ENCODE results near the gene NT5C.
"Not testable (repeated sequence)": the region's sequence is repeated elsewhere in the genome, so short reads cannot be mapped to it uniquely, and the experiment has no call there.

The NT5C gene

GRCh38 chr17:75144816-75145512 is 13.4 kb upstream of the NT5C start:
- no peak for DNase-seq (ENCODE audit: low spot score)

- no peak for DNase-seq (ENCODE audit: low spot score)
These were observed 10.9 kb upstream of the NT5C start for GRCh38 chr17:75142236-75142971.

- DNase-seq (ENCODE audit: low spot score) = no peak
These were observed 7.0 kb upstream of the NT5C start for GRCh38 chr17:75138519-75138918.

- not testable (repeated sequence) for DNase-seq (ENCODE audit: low spot score)
These were observed 6.2 kb upstream of the NT5C start for GRCh38 chr17:75137762-75138161.

- no peak for DNase-seq (ENCODE audit: low spot score)
These were observed 4.4 kb upstream of the NT5C start for GRCh38 chr17:75135946-75136345.

GRCh38 chr17:75135452-75135851 is 3.9 kb upstream of the NT5C start:
- no peak for DNase-seq (ENCODE audit: low spot score)

- DNase-seq (ENCODE audit: low spot score) = not testable (repeated sequence)
These were observed 2.2 kb upstream of the NT5C start for GRCh38 chr17:75133607-75134347.

- DNase-seq (ENCODE audit: low spot score) = no peak
These were observed 1.5 kb upstream of the NT5C start for GRCh38 chr17:75133001-75133400.

GRCh38 chr17:75132018-75133000 is 767 bp upstream of the NT5C start:
- not testable (repeated sequence) for DNase-seq (ENCODE audit: low spot score)

- DNase-seq (ENCODE audit: low spot score) = peak; percentile 52
These were observed 787 bp downstream of the NT5C start for GRCh38 chr17:75130632-75131277.

GRCh38 chr17:75130059-75130631 is 1.4 kb downstream of the NT5C start:
- DNase-seq (ENCODE audit: low spot score) = no peak

- no peak for DNase-seq (ENCODE audit: low spot score)
These were observed 2.0 kb downstream of the NT5C start for GRCh38 chr17:75129576-75129975.

GRCh38 chr17:75128694-75129505 is 2.6 kb downstream of the NT5C start:
- no peak for DNase-seq (ENCODE audit: low spot score)

- DNase-seq (ENCODE audit: low spot score) = not testable (repeated sequence)
These were observed 3.6 kb downstream of the NT5C start for GRCh38 chr17:75127936-75128335.

- DNase-seq (ENCODE audit: low spot score) = no peak
These were observed 4.6 kb downstream of the NT5C start for GRCh38 chr17:75126954-75127353.

GRCh38 chr17:75125984-75126383 is 5.6 kb downstream of the NT5C start:
- no peak for DNase-seq (ENCODE audit: low spot score)

- DNase-seq (ENCODE audit: low spot score) = no peak
These were observed 6.8 kb downstream of the NT5C start for GRCh38 chr17:75124819-75125162.

GRCh38 chr17:75124041-75124818 is 7.3 kb downstream of the NT5C start:
- DNase-seq (ENCODE audit: low spot score) = peak; percentile 81

GRCh38 chr17:75118307-75118706 is 13.2 kb downstream of the NT5C start:
- DNase-seq (ENCODE audit: low spot score) = no peak
